HT-29 (cell line): Measurements from ENCODE around the gene FABP3. TPM values are rescaled to one million over a fixed set of nuclear protein-coding genes. Genes with fewer than 3 reads are reported as not detected.

Experiments used
- DNase-seq: peaks from one replicate; pipeline ENCODE4 v3.0.0-alpha.2; 2015; ENCODE audit warnings: low spot score
- total RNA-seq: library from RNA; depleted of rRNA; stranded (reverse); fragments of >200 nt; shearing (Covaris generic); gene quantifications from 2 replicates; pipeline ENCODE4 v1.2.3, GENCODE V29; 2014; rRNA removed

FABP3 gene
- total RNA-seq, 1 experiment from 2014 or later, result not detected

DNA sequence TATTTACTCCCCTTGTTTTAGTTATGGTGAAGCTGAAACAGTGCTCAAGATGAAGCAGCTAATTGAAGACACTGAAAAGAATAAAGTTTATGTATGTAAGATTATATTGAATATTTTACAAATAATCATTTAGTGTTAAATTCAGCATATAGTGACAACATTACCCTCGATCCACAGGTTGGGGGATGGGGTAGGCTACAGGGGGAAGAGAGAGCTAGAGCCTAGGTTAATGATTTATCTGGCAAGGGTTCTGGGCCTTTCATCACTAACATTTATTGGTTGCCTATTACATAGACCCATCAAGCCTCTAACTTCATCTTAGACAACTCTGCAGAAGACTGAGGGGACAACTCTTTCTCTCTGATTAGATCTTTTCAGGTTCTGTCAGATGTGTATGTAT is 54.7 kb downstream of the FABP3 start:
- DNase-seq, result no peak

- DNase-seq, result no peak
Observed at GRCh38 chr1:31315902-31316301, 57.0 kb downstream of the FABP3 start.

Other genes with a start within 250 kb of the FABP3 start
- not detected in 2 replicates for gene NKAIN1, start 133.2 kb downstream of the FABP3 start, total RNA-seq
- gene SNRNP40, start 76.3 kb downstream of the FABP3 start, total RNA-seq, result 221 and 257 TPM in 2 replicates
- 15.9 and 17.7 TPM in 2 replicates for gene ZCCHC17, start 76.0 kb downstream of the FABP3 start, total RNA-seq
- gene SERINC2, start 40.1 kb upstream of the FABP3 start, total RNA-seq, result 75.9 and 80.4 TPM in 2 replicates
- gene TINAGL1, start 203.4 kb upstream of the FABP3 start, total RNA-seq, result 596 and 628 TPM in 2 replicates
- gene HCRTR1, start 244.6 kb upstream of the FABP3 start, total RNA-seq, result not detected in 2 replicates